Karpas-422 (cell line): Measurements from ENCODE around the gene GABARAPL2. TPM values are rescaled to one million over a fixed set of nuclear protein-coding genes. Genes with fewer than 3 reads are reported as not detected.

ENCODE experiments used
- DNase-seq: peaks from one replicate; pipeline ENCODE4 v3.0.0-alpha.2; 2015
- H2AFZ ChIP-seq: fragments of 200-600 bp; sonication (generic); 2 replicates; pipeline ENCODE4 v1.6.1; 2014; ENCODE audit warnings: antibody characterized with exemption, low read length, mixed read lengths
- H3K27ac ChIP-seq: fragments of 200-600 bp; sonication (generic); 2 replicates; pipeline ENCODE4 v1.5.1; 2014; ENCODE audit warnings: mild to moderate bottlenecking, low read length, moderate library complexity
- H3K27me3 ChIP-seq: fragments of 200-600 bp; sonication (generic); 2 replicates; pipeline ENCODE4 v1.6.1; 2014; ENCODE audit warnings: low read length, mixed read lengths
- H3K36me3 ChIP-seq: fragments of 200-600 bp; sonication (generic); 2 replicates; pipeline ENCODE4 v1.6.1; 2014; ENCODE audit warnings: low read length, mixed read lengths; ENCODE audit not compliant: insufficient read depth
- H3K4me1 ChIP-seq: fragments of 200-600 bp; sonication (generic); 2 replicates; pipeline ENCODE4 v1.6.1; 2014; ENCODE audit warnings: mild to moderate bottlenecking, low read length, mixed read lengths
- H3K4me2 ChIP-seq: fragments of 200-600 bp; sonication (generic); 2 replicates; pipeline ENCODE4 v1.6.1; 2014; ENCODE audit warnings: low read length, low read depth, mild to moderate bottlenecking; ENCODE audit not compliant: poor library complexity, severe bottlenecking
- H3K4me3 ChIP-seq: fragments of 200-600 bp; sonication (generic); 2 replicates; pipeline ENCODE4 v1.5.1; 2014; ENCODE audit warnings: mild to moderate bottlenecking, antibody characterized with exemption, low read length, mixed read lengths
- H3K79me2 ChIP-seq: fragments of 200-600 bp; sonication (generic); 2 replicates; pipeline ENCODE4 v1.6.1; 2014; ENCODE audit warnings: mild to moderate bottlenecking, low read length, mixed read lengths
- H3K9ac ChIP-seq: fragments of 200-600 bp; sonication (generic); 2 replicates; pipeline ENCODE4 v1.6.0; 2014; ENCODE audit warnings: low read length
- H3K9me2 ChIP-seq: fragments of 200-600 bp; sonication (generic), shearing (Covaris generic); replicated peaks from 2 replicates; pipeline ENCODE4 v1.6.0; 2014; ENCODE audit warnings: mild to moderate bottlenecking, low read length, moderate library complexity; ENCODE audit not compliant: insufficient read depth
- H3K9me3 ChIP-seq: fragments of 300-700, 200-600 bp; sonication (generic); 2 replicates; pipeline ENCODE4 v1.6.1; 2014; ENCODE audit warnings: low read length, mixed read lengths
- H4K20me1 ChIP-seq: fragments of 200-600 bp; sonication (generic); 2 replicates; pipeline ENCODE4 v1.6.1; 2014; ENCODE audit warnings: mild to moderate bottlenecking, antibody characterized with exemption, low read length, low read depth; ENCODE audit not compliant: insufficient read depth
- total RNA-seq: library from RNA; depleted of rRNA; stranded (reverse); fragments of >200 nt; shearing (Covaris generic); gene quantifications from 2 replicates; pipeline ENCODE4 v1.2.3, GENCODE V29; 2014; ENCODE audit warnings: low replicate concordance

Gene GABARAPL2
- total RNA-seq, 1 experiment from 2014 or later = 88.3 TPM

GRCh38 chr16:75606507-75606906 is 40.3 kb downstream of the GABARAPL2 start:
- Histone ChIP-seq H3K79me2 (peaks cover 14% of the 10 kb centered on the region), H3K9ac (no peak overlapping the region), H3K9me2 (no peaks in the 10 kb centered on the region), H3K4me3 (no peak overlapping the region), H4K20me1 (no peaks in the 10 kb centered on the region), H3K27ac (no peak overlapping the region), H3K27me3 (no peaks in the 10 kb centered on the region), H3K36me3 (peaks cover 60% of the 10 kb centered on the region), H3K4me2 (no peak overlapping the region), H2AFZ (no peak overlapping the region), H3K4me1 (no peaks in the 10 kb centered on the region), H3K9me3 (no peaks in the 10 kb centered on the region)
- DNase-seq = no peak

- Histone ChIP-seq H2AFZ (no peak overlapping the region), H3K9me2 (no peaks in the 10 kb centered on the region), H3K4me1 (no peaks in the 10 kb centered on the region)
Observed at GRCh38 chr16:75614066-75614897, 48.1 kb downstream of the GABARAPL2 start.

GRCh38 chr16:75615619-75616018 is 49.4 kb downstream of the GABARAPL2 start:
- Histone ChIP-seq H3K9me3 (no peaks in the 10 kb centered on the region), H3K4me1 (no peaks in the 10 kb centered on the region), H3K27ac (no peak overlapping the region), H4K20me1 (no peaks in the 10 kb centered on the region), H2AFZ (no peak overlapping the region), H3K79me2 (peaks cover 12% of the 10 kb centered on the region), H3K9ac (no peak overlapping the region), H3K4me3 (no peak overlapping the region), H3K36me3 (peaks cover 58% of the 10 kb centered on the region), H3K4me2 (no peak overlapping the region), H3K9me2 (no peaks in the 10 kb centered on the region), H3K27me3 (no peaks in the 10 kb centered on the region)
- DNase-seq = no peak

More at GRCh38 chr16:75614066-75614897, 48.1 kb downstream of the GABARAPL2 start:
- H3K4me3 ChIP-seq = no peak overlapping the region
- no peaks in the 10 kb centered on the region for H3K9me3 ChIP-seq
- H3K36me3 ChIP-seq = peaks cover 52% of the 10 kb centered on the region
- no peak overlapping the region for H3K27ac ChIP-seq
- DNase-seq = no peak
- H3K79me2 ChIP-seq = peaks cover 12% of the 10 kb centered on the region
- no peak overlapping the region for H3K9ac ChIP-seq
- no peaks in the 10 kb centered on the region for H4K20me1 ChIP-seq
- H3K4me2 ChIP-seq = no peak overlapping the region
- H3K27me3 ChIP-seq = no peaks in the 10 kb centered on the region

GRCh38 chr16:75616521-75617010 is 50.4 kb downstream of the GABARAPL2 start:
- H3K36me3 ChIP-seq = peaks cover 57% of the 10 kb centered on the region
- DNase-seq = no peak
- H3K4me1 ChIP-seq = peaks cover 7% of the 10 kb centered on the region
- no peak overlapping the region for H3K4me2 ChIP-seq
- H3K9me3 ChIP-seq = no peaks in the 10 kb centered on the region
- no peak overlapping the region for H3K9ac ChIP-seq
- H3K27ac ChIP-seq = no peak overlapping the region
- H3K27me3 ChIP-seq = no peaks in the 10 kb centered on the region
- peaks cover 19% of the 10 kb centered on the region for H3K79me2 ChIP-seq
- H3K9me2 ChIP-seq = no peaks in the 10 kb centered on the region
- H3K4me3 ChIP-seq = no peak overlapping the region
- no peak overlapping the region for H2AFZ ChIP-seq
- no peaks in the 10 kb centered on the region for H4K20me1 ChIP-seq

- Histone ChIP-seq H3K4me3 (no peak overlapping the region), H3K9me3 (no peaks in the 10 kb centered on the region), H4K20me1 (no peaks in the 10 kb centered on the region), H2AFZ (no peak overlapping the region), H3K9ac (no peak overlapping the region), H3K4me2 (no peak overlapping the region), H3K36me3 (peaks cover 55% of the 10 kb centered on the region), H3K9me2 (no peaks in the 10 kb centered on the region), H3K4me1 (peaks cover 13% of the 10 kb centered on the region), H3K27me3 (no peaks in the 10 kb centered on the region), H3K27ac (no peak overlapping the region), H3K79me2 (peaks cover 24% of the 10 kb centered on the region)
- no peak for DNase-seq
Observed at GRCh38 chr16:75617121-75617520, 50.9 kb downstream of the GABARAPL2 start.

- DNase-seq = no peak
- peaks cover 46% of the 10 kb centered on the region for H3K36me3 ChIP-seq
- H3K9me3 ChIP-seq = no peaks in the 10 kb centered on the region
- peaks cover 33% of the 10 kb centered on the region for H3K79me2 ChIP-seq
- H3K4me1 ChIP-seq = peaks cover 21% of the 10 kb centered on the region
- no peak overlapping the region for H3K27ac ChIP-seq
- H3K27me3 ChIP-seq = no peaks in the 10 kb centered on the region
- no peak overlapping the region for H3K4me2 ChIP-seq
- no peak overlapping the region for H3K9ac ChIP-seq
- H4K20me1 ChIP-seq = no peaks in the 10 kb centered on the region
- no peak overlapping the region for H2AFZ ChIP-seq
- H3K4me3 ChIP-seq = no peak overlapping the region
- no peaks in the 10 kb centered on the region for H3K9me2 ChIP-seq
Observed at GRCh38 chr16:75618780-75619179, 52.6 kb downstream of the GABARAPL2 start.

- Histone ChIP-seq H4K20me1 (no peaks in the 10 kb centered on the region), H3K9me3 (no peaks in the 10 kb centered on the region), H3K36me3 (peaks cover 39% of the 10 kb centered on the region), H3K27ac (no peak overlapping the region), H3K4me2 (peak overlapping the region; percentile 98), H3K4me1 (peaks cover 21% of the 10 kb centered on the region), H3K27me3 (no peaks in the 10 kb centered on the region), H3K9me2 (no peaks in the 10 kb centered on the region), H3K79me2 (peaks cover 33% of the 10 kb centered on the region), H3K4me3 (no peak overlapping the region), H2AFZ (no peak overlapping the region), H3K9ac (no peak overlapping the region)
- DNase-seq = no peak
Observed at GRCh38 chr16:75620326-75621169, 54.4 kb downstream of the GABARAPL2 start.

GRCh38 chr16:75621170-75621477 is 54.9 kb downstream of the GABARAPL2 start:
- peak overlapping the region; percentile 81; the same call in 1 of the 2 replicates for H3K4me3 ChIP-seq
- H3K27me3 ChIP-seq = no peaks in the 10 kb centered on the region
- peaks cover 33% of the 10 kb centered on the region for H3K79me2 ChIP-seq
- peaks cover 21% of the 10 kb centered on the region for H3K4me1 ChIP-seq
- no peaks in the 10 kb centered on the region for H4K20me1 ChIP-seq
- peak overlapping the region; percentile 31; the same call in 1 of the 2 replicates for H3K9ac ChIP-seq
- H3K9me3 ChIP-seq = no peaks in the 10 kb centered on the region
- peaks cover 36% of the 10 kb centered on the region for H3K36me3 ChIP-seq
- no peak overlapping the region for H3K27ac ChIP-seq
- DNase-seq = peak; percentile 56
- no peaks in the 10 kb centered on the region for H3K9me2 ChIP-seq
- no peak overlapping the region for H2AFZ ChIP-seq
- peak overlapping the region; percentile 98 for H3K4me2 ChIP-seq
